B cell (primary cell): ENCODE results near the gene TBC1D2. TPM values are rescaled to one million over a fixed set of nuclear protein-coding genes. Genes with fewer than 3 reads are reported as not detected.
"Not testable (repeated sequence)": the region's sequence is repeated elsewhere in the genome, so short reads cannot be mapped to it uniquely, and the experiment has no call there.

ENCODE experiments used
- ATAC-seq: fragments of 200-7000 bp; cut with Tn5 transposase; one replicate; pipeline ENCODE4 v1.10.0; 2021; ENCODE audit warnings: low read depth, mild to moderate bottlenecking, moderate number of reproducible peaks, moderate library complexity
- CTCF ChIA-PET: fragments of 350-600 bp; sonication (Branson Sonifier 250); formaldehyde crosslinking; loops from one replicate; lab custom pipeline; 2021; ENCODE audit warnings: antibody characterized with exemption, inconsistent platforms; lab: Charles Lee
- POLR2A ChIA-PET: fragments of 350-600 bp; sonication (Branson Sonifier 250); formaldehyde crosslinking; loops from one replicate; lab custom pipeline; 2021; ENCODE audit warnings: antibody characterized with exemption; lab: Charles Lee
- DNase-seq: peaks from one replicate; pipeline ENCODE4 v3.0.0; 2013
- H2AFZ ChIP-seq: 2 replicates; pipeline ENCODE4 v1.6.1; 2012; ENCODE audit warnings: mild to moderate bottlenecking, low read depth, low read length; ENCODE audit not compliant: insufficient read depth, poor library complexity, severe bottlenecking
- H3K27ac ChIP-seq, 2 donors: 1 replicate in 1 of 2; 2 replicates in 1 of 2; pipeline ENCODE4 v1.5.1; 2012 to 2013; ENCODE audit warnings: low read length in 2 of 2, mild to moderate bottlenecking in 2 of 2, moderate library complexity in 1 of 2
- H3K27me3 ChIP-seq, 4 experiments: fragments of 200-600 bp in 1 of 4; sonication (generic) in 1 of 4; replicated peaks in 1 of 4; 1 replicate in 2 of 4; 2 replicates in 2 of 4; pipeline versions ENCODE4 v1.6.1 to v1.7.0; 2013 to 2016; ENCODE audit warnings: low read length in 3 of 4, mild to moderate bottlenecking in 2 of 4, mixed read lengths in 1 of 4, moderate library complexity in 1 of 4; ENCODE audit not compliant: insufficient read depth in 4 of 4, control insufficient read depth in 3 of 4; ENCODE audit errors: control extremely low read depth in 1 of 4
- H3K36me3 ChIP-seq, 2 experiments: replicated peaks in 1 of 2; 1 replicate in 1 of 2; 2 replicates in 1 of 2; pipeline versions ENCODE4 v1.6.1 to v1.7.1; 2013; ENCODE audit warnings: low read length in 1 of 2; ENCODE audit not compliant: insufficient read depth in 2 of 2, control insufficient read depth in 1 of 2; ENCODE audit errors: control extremely low read depth in 1 of 2, extremely low read depth in 1 of 2
- H3K4me1 ChIP-seq, 2 donors: fragments of 200-600 bp in 1 of 2; sonication (generic) in 1 of 2; 1 replicate in 1 of 2; 2 replicates in 1 of 2; pipeline versions ENCODE4 v1.5.1 to v1.6.1; 2013 to 2017; ENCODE audit warnings: low read length in 2 of 2; ENCODE audit not compliant: control insufficient read depth in 2 of 2, insufficient read depth in 2 of 2
- H3K4me2 ChIP-seq: replicated peaks from 2 replicates; pipeline ENCODE3; 2012; ENCODE audit warnings: mild to moderate bottlenecking, low read depth, low read length; ENCODE audit not compliant: poor library complexity, severe bottlenecking
- H3K4me3 ChIP-seq, 5 experiments: fragments of 200-600 bp in 1 of 5; sonication (generic) in 1 of 5; 1 replicate in 3 of 5; 2 replicates in 2 of 5; pipeline versions ENCODE4 v1.5.1 to v1.7.0; 2011 to 2016; ENCODE audit warnings: low read length in 4 of 5, mild to moderate bottlenecking in 4 of 5, low read depth in 2 of 5, control low read depth in 1 of 5, moderate library complexity in 1 of 5; ENCODE audit not compliant: insufficient read depth in 1 of 5; ENCODE audit errors: control extremely low read depth in 1 of 5, extremely low read depth in 1 of 5
- H3K79me2 ChIP-seq: fragments of 200-600 bp; sonication (generic); one replicate; pipeline ENCODE4 v1.6.0; 2016; ENCODE audit warnings: low read length; ENCODE audit not compliant: control insufficient read depth, insufficient read depth
- H3K9ac ChIP-seq: fragments of 200-600 bp; sonication (generic); 2 replicates; pipeline ENCODE4 v1.6.1; 2017; ENCODE audit warnings: mild to moderate bottlenecking, low read length, moderate library complexity
- H3K9me3 ChIP-seq, 3 donors: one replicate each; pipeline versions ENCODE4 v1.6.1 to v1.7.1; 2013; ENCODE audit warnings: low read length in 2 of 3; ENCODE audit not compliant: control insufficient read depth in 2 of 3, insufficient read depth in 1 of 3; ENCODE audit errors: control extremely low read depth in 1 of 3
- H4K20me1 ChIP-seq: 2 replicates; pipeline ENCODE4 v1.6.0; 2012; ENCODE audit warnings: mild to moderate bottlenecking, low read length; ENCODE audit not compliant: insufficient read depth, control insufficient read depth, poor library complexity, severe bottlenecking
- H3K27ac Mint-ChIP-seq: one replicate; pipeline ENCODE4 v1.8.0; 2021; ENCODE audit warnings: mixed read lengths
- H3K27me3 Mint-ChIP-seq: one replicate; pipeline ENCODE4 v1.8.0; 2021; ENCODE audit warnings: mixed read lengths
- H3K4me1 Mint-ChIP-seq: one replicate; pipeline ENCODE4 v1.8.0; 2021; ENCODE audit warnings: mixed read lengths
- H3K4me3 Mint-ChIP-seq: one replicate; pipeline ENCODE4 v1.8.0; 2021; ENCODE audit warnings: mixed read lengths
- H3K9me3 Mint-ChIP-seq: one replicate; pipeline ENCODE4 v1.8.0; 2022; ENCODE audit warnings: mixed read lengths; ENCODE audit not compliant: insufficient read depth
- CTCF ChIP-seq: fragments of 200-600 bp; IDR thresholded peaks from one replicate; pipeline ENCODE4 v1.8.0; 2022; ENCODE audit warnings: antibody characterized with exemption, mild to moderate bottlenecking
- EZH2 ChIP-seq: IDR thresholded peaks from 2 replicates; pipeline ENCODE4 v1.6.1; 2012; ENCODE audit warnings: borderline replicate concordance, low read depth, mild to moderate bottlenecking, moderate library complexity, low read length; ENCODE audit not compliant: insufficient read depth, poor library complexity, severe bottlenecking
- WGBS: methylation state at CpG from one replicate; pipeline ENCODE4 v1.1.5; 2013; ENCODE audit warnings: missing lambda C conversion rate; ENCODE audit not compliant: insufficient coverage; 5-methylcytosine and 5-hydroxymethylcytosine counted together
- intact Hi-C: fragments of 100-400 bp; cut with micrococcal nuclease; formaldehyde crosslinking; loops from one replicate; pipeline ENCODE4 v1.10.0; 2022
- polyA plus RNA-seq: library from polyadenylated mRNA; depleted of rRNA; stranded (reverse); fragments of >200 nt; gene quantifications from 2 replicates; pipeline ENCODE4 v1.2.3, GENCODE V29; 2012
- total RNA-seq, 2 donors: library from RNA; stranded (reverse); fragments of 120-200 nt in 1 of 2; gene quantifications; 1 replicate in 1 of 2; 2 replicates in 1 of 2; pipeline versions ENCODE4 v1.2.3 to v1.2.4, GENCODE V29; 2013 to 2022

The TBC1D2 gene
- total and polyA plus RNA-seq, 2 donors (not counting 1 experiment from before 2014, with no cell fraction given), result 5.0 to 5.3 TPM

- no peak overlapping the region for H3K4me3 ChIP-seq
- H3K9me3 ChIP-seq, result no peaks in the 10 kb centered on the region
- WGBS, result 68% methylated on average over 2 of the region's 3 CpGs
- no peak for DNase-seq
- H3K27me3 Mint-ChIP-seq, result peaks cover 72% of the 10 kb centered on the region
- H3K36me3 ChIP-seq, result no peaks in the 10 kb centered on the region
- no peak overlapping the region for H3K4me2 ChIP-seq
- H3K27me3 ChIP-seq, result peaks cover 0 to 10% (median 8%) of the 10 kb centered on the region in 4 experiments
- H3K4me1 ChIP-seq, result no peaks in the 10 kb centered on the region
- no peak overlapping the region for H3K9ac ChIP-seq
- H2AFZ ChIP-seq, result no peak overlapping the region
- no peak for TF ChIP-seq CTCF
- TF ChIP-seq EZH2, result no peak
- H3K4me3 Mint-ChIP-seq, result no peak overlapping the region
- no peaks in the 10 kb centered on the region for H3K79me2 ChIP-seq
- no peaks in the 10 kb centered on the region for H3K4me1 Mint-ChIP-seq
- H3K27ac ChIP-seq, result no peak overlapping the region
- POLR2A ChIA-PET, result no interaction called here
- H4K20me1 ChIP-seq, result no peaks in the 10 kb centered on the region
- CTCF ChIA-PET, result interaction anchor here (0.9 to 1.2 kb wide), 2 partner anchors 198 to 346 kb away, joined by 3 read pairs; no protein-coding TSS in a partner anchor
- no peak overlapping the region for H3K27ac Mint-ChIP-seq
- H3K9me3 Mint-ChIP-seq, result no peaks in the 10 kb centered on the region
- intact Hi-C loops, result no loop called here
- no peak for ATAC-seq
Observed at GRCh38 chr9:98271479-98271878, 16.0 kb upstream of the TBC1D2 start.

GRCh38 chr9:98270284-98270683, 14.8 kb upstream of the TBC1D2 start:
- H3K27ac ChIP-seq, H4K20me1 ChIP-seq, H3K4me2 ChIP-seq, H3K36me3 ChIP-seq, H3K4me1 Mint-ChIP-seq, H3K27ac Mint-ChIP-seq, POLR2A ChIA-PET, H2AFZ ChIP-seq, DNase-seq, H3K9me3 ChIP-seq, intact Hi-C loops, H3K27me3 ChIP-seq, ATAC-seq, H3K4me3 ChIP-seq, CTCF ChIA-PET, H3K4me3 Mint-ChIP-seq, H3K9me3 Mint-ChIP-seq, H3K79me2 ChIP-seq, H3K4me1 ChIP-seq, H3K9ac ChIP-seq: not testable (repeated sequence)
- WGBS, result 32% methylated on average over 11 of the region's 11 CpGs
- peaks cover 69% of the 10 kb centered on the region for H3K27me3 Mint-ChIP-seq

- H3K36me3 ChIP-seq, H3K4me1 Mint-ChIP-seq, ATAC-seq, POLR2A ChIA-PET, H3K4me3 ChIP-seq, H3K27ac Mint-ChIP-seq, intact Hi-C loops, H3K79me2 ChIP-seq, DNase-seq, H3K9me3 Mint-ChIP-seq, H3K9ac ChIP-seq, CTCF ChIA-PET, H3K4me1 ChIP-seq, H3K9me3 ChIP-seq, H3K4me3 Mint-ChIP-seq, H3K4me2 ChIP-seq, H4K20me1 ChIP-seq, H3K27me3 ChIP-seq, H3K27ac ChIP-seq, H2AFZ ChIP-seq: not testable (repeated sequence)
- WGBS, result 82% methylated on average over 10 of the region's 10 CpGs
- H3K27me3 Mint-ChIP-seq, result peaks cover 63% of the 10 kb centered on the region
Observed at GRCh38 chr9:98269652-98270051, 14.2 kb upstream of the TBC1D2 start.
